CD4-positive, alpha-beta memory T cell (primary cell): ENCODE results near the gene MORF4L2. TPM values are rescaled to one million over a fixed set of nuclear protein-coding genes. Genes with fewer than 3 reads are reported as not detected.
"Not testable (repeated sequence)": the region's sequence is repeated elsewhere in the genome, so short reads cannot be mapped to it uniquely, and the experiment has no call there.

Experiments used
- CTCF ChIA-PET: fragments of 350-600 bp; sonication (Branson Sonifier 250); formaldehyde crosslinking; loops from one replicate; lab custom pipeline; 2021; ENCODE audit warnings: inconsistent platforms; ENCODE audit not compliant: partially characterized antibody; lab: Charles Lee
- POLR2A ChIA-PET: fragments of 350-600 bp; sonication (Branson Sonifier 250); formaldehyde crosslinking; loops from one replicate; lab custom pipeline; 2021; ENCODE audit not compliant: partially characterized antibody; lab: Charles Lee
- DNase-seq, 5 donors: peaks; one replicate each; pipeline versions ENCODE4 v3.0.0 to v3.0.0-alpha.2; 2020 to 2022; ENCODE audit warnings: mixed read lengths in 1 of 5
- H3K27ac ChIP-seq: one replicate; pipeline ENCODE4 v1.7.0; 2013; ENCODE audit warnings: low read depth, low read length
- H3K27me3 ChIP-seq: 2 replicates; pipeline ENCODE4 v1.7.0; 2013; ENCODE audit warnings: mild to moderate bottlenecking, low read length, moderate library complexity; ENCODE audit not compliant: insufficient read depth
- H3K36me3 ChIP-seq: 2 replicates; pipeline ENCODE4 v1.7.0; 2013; ENCODE audit warnings: mild to moderate bottlenecking, low read length, moderate library complexity; ENCODE audit not compliant: insufficient read depth
- H3K4me1 ChIP-seq: 2 replicates; pipeline ENCODE4 v1.7.0; 2013; ENCODE audit warnings: mild to moderate bottlenecking, low read length, moderate library complexity; ENCODE audit not compliant: insufficient read depth
- H3K4me3 ChIP-seq, 2 donors: one replicate each; pipeline ENCODE4 v1.7.0; 2013; ENCODE audit warnings: low read length in 2 of 2, mild to moderate bottlenecking in 1 of 2
- H3K9me3 ChIP-seq, 2 donors: one replicate each; pipeline ENCODE4 v1.7.0; 2013; ENCODE audit warnings: low read length in 2 of 2, control low read depth in 1 of 2; ENCODE audit not compliant: control insufficient read depth in 1 of 2
- H3K27ac Mint-ChIP-seq, 7 donors: one replicate each; pipeline ENCODE4 v1.8.0; 2020 to 2021; ENCODE audit warnings: mixed read lengths in 7 of 7, mild to moderate bottlenecking in 6 of 7, inconsistent platforms in 3 of 7, moderate library complexity in 3 of 7
- H3K27me3 Mint-ChIP-seq, 2 donors: one replicate each; pipeline ENCODE4 v1.8.0; 2020 to 2021; ENCODE audit warnings: mixed read lengths in 2 of 2
- H3K36me3 Mint-ChIP-seq, 2 donors: one replicate each; pipeline ENCODE4 v1.8.0; 2020 to 2021; ENCODE audit warnings: mixed read lengths in 2 of 2, inconsistent platforms in 1 of 2, mild to moderate bottlenecking in 1 of 2
- H3K4me1 Mint-ChIP-seq, 4 donors: one replicate each; pipeline ENCODE4 v1.8.0; 2020 to 2021; ENCODE audit warnings: mixed read lengths in 4 of 4, mild to moderate bottlenecking in 1 of 4
- H3K4me3 Mint-ChIP-seq, 8 donors: one replicate each; pipeline ENCODE4 v1.8.0; 2020 to 2021; ENCODE audit warnings: mixed read lengths in 8 of 8, mild to moderate bottlenecking in 7 of 8, moderate library complexity in 6 of 8, inconsistent platforms in 3 of 8
- H3K9me3 Mint-ChIP-seq, 8 donors: one replicate each; pipeline ENCODE4 v1.8.0; 2020 to 2021; ENCODE audit warnings: mixed read lengths in 8 of 8, mild to moderate bottlenecking in 5 of 8, inconsistent platforms in 3 of 8, moderate library complexity in 1 of 8
- intact Hi-C: fragments of 100-400 bp; cut with micrococcal nuclease; formaldehyde crosslinking; loops from one replicate; pipeline ENCODE4 v1.15.1; 2023
- polyA plus RNA-seq, 2 donors: library from polyadenylated mRNA; unstranded; fragments of 300-500 nt; fragmentation: Illumina TruSeq; gene quantifications; one replicate each; pipeline ENCODE4 v1.2.3, GENCODE V29; 2021
- total RNA-seq, 2 experiments: library from RNA; stranded (reverse); gene quantifications; one replicate each; pipeline ENCODE4 v1.2.3, GENCODE V29; 2021

The MORF4L2 gene
- total and polyA plus RNA-seq, 4 experiments from 2014 or later: 78.7 to 110 (median 92.3) TPM

DNA sequence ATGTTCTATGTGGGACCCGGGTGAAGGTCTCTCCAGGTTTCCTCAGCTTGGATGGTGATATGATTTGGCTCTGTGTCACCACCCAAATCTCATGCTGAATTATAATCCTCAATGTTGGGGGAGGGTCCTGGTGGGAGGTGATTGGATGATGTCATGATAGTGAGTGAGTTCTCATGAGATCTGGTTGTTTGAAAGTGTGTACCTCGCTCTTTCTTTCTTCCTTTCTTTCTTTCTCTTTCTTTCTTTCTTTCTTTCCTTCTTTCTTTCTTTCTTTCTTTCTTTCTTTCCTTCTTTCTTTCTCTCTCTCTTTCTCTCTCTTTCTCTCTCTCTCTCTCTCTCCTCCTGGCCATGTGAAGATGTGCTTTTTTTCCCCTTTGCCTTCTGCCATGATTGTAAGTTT lies 27.0 kb downstream of the MORF4L2 start:
- not testable (repeated sequence) for H3K36me3 ChIP-seq

DNA sequence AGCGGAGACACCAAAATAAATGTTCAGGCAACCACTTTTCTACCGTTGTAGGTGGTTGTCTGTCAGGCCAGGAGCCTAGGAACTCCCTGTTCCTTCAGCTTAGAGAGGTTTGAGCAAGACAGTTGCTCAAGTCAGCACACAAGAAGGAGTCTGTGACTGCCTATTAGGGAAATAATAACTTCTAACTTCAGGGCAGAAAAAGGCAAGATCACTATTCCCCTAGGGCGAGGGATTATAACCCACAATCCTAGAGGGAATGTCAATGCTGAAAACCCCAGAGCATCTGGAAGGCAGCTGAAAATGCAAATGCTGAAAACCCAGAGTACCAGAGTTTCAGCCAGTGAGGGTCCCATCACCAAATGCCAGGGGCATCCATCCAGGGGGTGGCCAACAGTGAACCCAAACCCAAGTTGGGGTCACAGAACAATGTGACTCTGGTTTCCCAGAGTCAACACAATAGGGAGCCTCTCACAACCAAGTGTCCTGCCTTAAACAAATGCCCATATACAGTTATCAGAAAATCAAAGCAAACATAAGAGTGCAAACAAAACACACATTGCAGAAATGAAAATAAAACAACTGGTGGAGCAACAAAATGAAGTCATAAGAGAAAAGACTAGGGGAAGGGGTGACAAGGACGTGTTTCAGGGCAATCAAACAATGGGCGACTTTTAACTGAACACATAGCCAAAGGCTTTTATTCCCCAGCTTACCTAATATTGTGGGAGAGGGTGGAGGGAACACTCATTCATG lies 27.6 kb downstream of the MORF4L2 start:
- Histone ChIP-seq H3K36me3 (no peaks in the 10 kb centered on the region), H3K9me3 (no peaks in the 10 kb centered on the region), H3K27ac (no peak overlapping the region), H3K4me3 (no peak overlapping the region), H3K4me1 (no peaks in the 10 kb centered on the region), H3K27me3 (no peaks in the 10 kb centered on the region)
- DNase-seq: no peak
- Mint-ChIP-seq H3K36me3 (no peaks in the 10 kb centered on the region), H3K4me1 (peaks cover 0 to 4% (median 2%) of the 10 kb centered on the region in 4 donors), H3K4me3 (no peak overlapping the region), H3K27ac (no peak overlapping the region), H3K27me3 (peaks cover 2 to 11% of the 10 kb centered on the region in 2 donors), H3K9me3 (peaks cover 0 to 2% (median 0%) of the 10 kb centered on the region in 8 donors)
- ChIA-PET CTCF (no interaction called here), POLR2A (no interaction called here)
- intact Hi-C loops: no loop called here

More for the DNA sequence above, 27.0 kb downstream of the MORF4L2 start:
- H3K4me3 ChIP-seq, H3K36me3 Mint-ChIP-seq, H3K9me3 Mint-ChIP-seq, CTCF ChIA-PET, H3K9me3 ChIP-seq, H3K27me3 ChIP-seq, H3K27ac ChIP-seq, DNase-seq, POLR2A ChIA-PET, intact Hi-C loops, H3K4me1 ChIP-seq, H3K4me1 Mint-ChIP-seq, H3K4me3 Mint-ChIP-seq: not testable (repeated sequence)
- H3K27ac Mint-ChIP-seq: peak overlapping the region in 2 of 7 donors; percentile 12 to 37
- H3K27me3 Mint-ChIP-seq: peaks cover 2 to 15% of the 10 kb centered on the region in 2 donors

DNA sequence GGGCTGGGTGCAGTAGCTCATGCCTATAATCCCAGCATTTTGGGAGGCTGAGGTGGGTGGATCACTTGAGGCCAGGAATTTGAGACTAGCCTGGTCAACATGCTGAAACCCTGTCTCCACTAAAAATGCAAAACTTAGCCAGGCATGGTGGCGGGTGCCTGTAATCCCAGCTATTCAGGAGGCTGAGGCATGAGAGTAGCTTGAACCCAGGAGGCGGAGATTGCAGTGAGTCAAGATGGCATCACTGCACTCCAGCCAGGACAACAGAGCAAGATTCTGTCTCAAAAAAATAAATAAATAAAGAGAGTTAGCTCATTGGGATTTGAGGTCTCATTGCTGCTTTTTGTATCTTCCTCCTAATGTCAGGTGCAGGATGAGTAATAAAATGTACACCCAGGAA lies 29.4 kb downstream of the MORF4L2 start:
- H3K27ac Mint-ChIP-seq: peak overlapping the region in 1 of 7 donors; percentile 5
- H3K4me3 ChIP-seq, intact Hi-C loops, H3K27me3 ChIP-seq, H3K4me1 ChIP-seq, H3K27me3 Mint-ChIP-seq, H3K4me3 Mint-ChIP-seq, DNase-seq, POLR2A ChIA-PET, H3K36me3 ChIP-seq, H3K4me1 Mint-ChIP-seq, CTCF ChIA-PET, H3K9me3 Mint-ChIP-seq, H3K9me3 ChIP-seq, H3K36me3 Mint-ChIP-seq, H3K27ac ChIP-seq: not testable (repeated sequence)

- H3K4me3 ChIP-seq: no peak overlapping the region
- H3K27me3 ChIP-seq: no peaks in the 10 kb centered on the region
- H3K36me3 Mint-ChIP-seq: no peaks in the 10 kb centered on the region
- H3K4me1 ChIP-seq: no peaks in the 10 kb centered on the region
- no peak overlapping the region for H3K27ac ChIP-seq
- H3K9me3 ChIP-seq: no peaks in the 10 kb centered on the region
- peaks cover 0 to 2% (median 0%) of the 10 kb centered on the region in 8 donors for H3K9me3 Mint-ChIP-seq
- no peaks in the 10 kb centered on the region for H3K36me3 ChIP-seq
- peaks cover 0 to 4% (median 2%) of the 10 kb centered on the region in 4 donors for H3K4me1 Mint-ChIP-seq
- no peak overlapping the region for H3K4me3 Mint-ChIP-seq
- H3K27me3 Mint-ChIP-seq: peaks cover 2 to 3% of the 10 kb centered on the region in 2 donors
- DNase-seq: no peak
- H3K27ac Mint-ChIP-seq: peak overlapping the region in 1 of 7 donors; percentile 5
- ChIA-PET CTCF (no interaction called here), POLR2A (no interaction called here)
- intact Hi-C loops: no loop called here
These were observed 29.9 kb downstream of the MORF4L2 start for GRCh38 chrX:103656617-103657016.

DNA sequence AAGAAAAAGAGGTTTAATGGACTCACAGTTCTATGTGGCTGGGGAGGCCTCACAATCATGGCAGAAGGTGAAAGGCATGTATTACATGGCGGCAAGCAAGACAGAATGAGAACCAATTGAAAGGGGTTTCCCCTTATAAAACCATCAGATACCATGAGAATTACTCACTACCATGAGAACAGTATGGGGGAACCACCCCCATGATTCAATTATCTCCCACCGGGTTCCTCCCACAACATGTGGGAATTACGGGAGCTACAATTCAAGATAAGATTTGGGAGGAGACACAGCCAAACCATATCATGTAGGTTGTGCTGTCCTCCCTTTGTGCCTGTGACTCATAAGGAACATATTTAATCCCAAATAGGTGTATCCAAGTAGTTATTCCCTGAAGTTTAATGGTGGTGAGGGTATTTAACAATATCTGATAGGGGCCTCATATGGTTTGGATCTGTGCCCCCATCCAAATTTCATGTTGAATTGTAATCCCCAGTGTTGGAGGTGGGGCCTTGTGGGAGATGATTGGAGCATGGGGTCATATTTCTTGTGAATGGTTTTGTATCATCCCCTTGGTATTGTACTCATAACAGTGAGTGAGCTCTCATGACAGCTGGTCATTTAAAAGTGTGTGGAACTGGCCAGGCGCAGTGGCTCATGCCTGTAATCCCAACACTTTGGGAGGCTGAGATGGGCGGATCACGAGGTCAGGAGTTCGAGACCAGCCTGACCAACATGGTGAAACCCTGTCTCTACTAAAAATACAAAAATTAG lies 31.1 kb downstream of the MORF4L2 start:
- H3K4me3 Mint-ChIP-seq, intact Hi-C loops, H3K27me3 Mint-ChIP-seq, H3K36me3 ChIP-seq, H3K9me3 Mint-ChIP-seq, H3K27me3 ChIP-seq, DNase-seq, H3K4me1 Mint-ChIP-seq, CTCF ChIA-PET, H3K4me3 ChIP-seq, POLR2A ChIA-PET, H3K36me3 Mint-ChIP-seq, H3K4me1 ChIP-seq, H3K27ac ChIP-seq, H3K9me3 ChIP-seq: not testable (repeated sequence)
- peak overlapping the region in 1 of 7 donors; percentile 28 for H3K27ac Mint-ChIP-seq

DNA sequence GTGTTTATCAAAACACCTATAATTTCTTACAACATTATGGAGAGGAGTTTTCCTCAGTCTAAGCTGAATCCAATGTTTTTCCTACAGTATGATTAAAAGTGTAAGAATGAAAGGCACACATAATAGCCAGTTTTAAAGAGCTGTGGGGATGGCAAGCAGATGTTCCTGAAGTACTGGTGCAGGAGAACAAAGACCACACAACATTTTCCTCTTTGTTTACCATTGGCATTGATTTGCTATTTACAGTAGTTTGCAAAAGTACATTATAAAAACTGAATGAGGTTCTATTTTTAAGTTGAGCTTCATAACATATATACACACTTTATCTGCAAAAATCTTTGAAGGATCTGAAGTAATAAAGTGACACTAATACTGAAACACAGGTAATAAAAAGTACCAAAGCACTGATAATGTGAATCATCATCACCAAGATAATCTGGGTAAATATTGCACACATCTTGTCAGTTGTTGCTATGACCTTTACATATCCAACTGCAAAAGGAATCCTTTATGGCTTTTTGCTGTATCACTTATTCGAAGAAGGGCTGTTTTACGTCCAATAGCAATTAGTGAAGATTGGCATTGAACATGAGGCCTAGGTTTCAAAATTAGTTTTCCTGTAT lies 35.2 kb downstream of the MORF4L2 start:
- intact Hi-C loops: no loop called here
- Histone ChIP-seq H3K36me3 (no peaks in the 10 kb centered on the region), H3K4me1 (no peaks in the 10 kb centered on the region), H3K27me3 (no peaks in the 10 kb centered on the region), H3K9me3 (no peaks in the 10 kb centered on the region), H3K27ac (no peak overlapping the region), H3K4me3 (no peak overlapping the region)
- Mint-ChIP-seq H3K36me3 (no peaks in the 10 kb centered on the region), H3K4me1 (peaks cover 0 to 3% (median 1%) of the 10 kb centered on the region in 4 donors), H3K9me3 (peaks cover 0 to 2% (median 0%) of the 10 kb centered on the region in 8 donors), H3K27ac (no peak overlapping the region), H3K4me3 (no peak overlapping the region), H3K27me3 (peaks cover 0 to 1% of the 10 kb centered on the region in 2 donors)
- DNase-seq: no peak
- CTCF ChIA-PET: no interaction called here
- POLR2A ChIA-PET: no interaction called here

DNA sequence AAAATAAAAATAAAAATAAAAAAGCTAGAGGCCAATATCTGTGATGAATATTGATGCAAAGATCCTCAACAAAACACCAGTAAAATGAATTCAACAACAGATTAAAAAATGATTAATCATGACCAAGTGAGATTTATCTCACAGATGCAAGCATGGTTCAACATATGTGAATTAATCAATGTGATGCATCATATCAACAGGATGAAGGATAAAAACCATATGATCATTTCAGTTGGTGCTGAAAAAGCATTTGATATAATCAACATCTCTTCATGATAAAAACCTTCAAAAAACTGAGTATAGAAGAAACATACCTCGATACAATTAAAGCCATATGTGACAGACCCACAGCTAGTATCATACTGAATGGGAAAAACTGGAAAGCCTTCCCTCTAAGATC lies 38.9 kb downstream of the MORF4L2 start:
- CTCF ChIA-PET: no interaction called here
- intact Hi-C loops: no loop called here
- no peaks in the 10 kb centered on the region for H3K36me3 ChIP-seq

More for the DNA sequence above, 38.9 kb downstream of the MORF4L2 start:
- no peaks in the 10 kb centered on the region for H3K9me3 ChIP-seq
- H3K4me1 ChIP-seq: no peaks in the 10 kb centered on the region
- POLR2A ChIA-PET: no interaction called here
- H3K4me3 Mint-ChIP-seq: no peak overlapping the region
- no peak overlapping the region for H3K27ac ChIP-seq
- no peak for DNase-seq
- H3K27me3 ChIP-seq: no peaks in the 10 kb centered on the region
- no peaks in the 10 kb centered on the region for H3K4me1 Mint-ChIP-seq
- peaks cover 1% of the 10 kb centered on the region in 2 donors for H3K27me3 Mint-ChIP-seq
- no peak overlapping the region for H3K4me3 ChIP-seq
- no peaks in the 10 kb centered on the region for H3K9me3 Mint-ChIP-seq
- H3K36me3 Mint-ChIP-seq: no peaks in the 10 kb centered on the region
- H3K27ac Mint-ChIP-seq: no peak overlapping the region
